PC-9 (cell line): ENCODE results near the gene DAP3.
"Not testable (repeated sequence)": the region's sequence is repeated elsewhere in the genome, so short reads cannot be mapped to it uniquely, and the experiment has no call there.

Source experiments
- EZH2 ChIP-seq: fragments of 200-600 bp; sonication (generic); IDR thresholded peaks from 2 replicates; pipeline ENCODE4 v1.8.0; 2017; ENCODE audit warnings: antibody characterized with exemption, low read depth
- TF ChIP-seq, protein P1 (sequence below): fragments of 200-600 bp; sonication (generic); conservative IDR thresholded peaks from 2 replicates; pipeline ENCODE4 v1.6.1; 2017; ENCODE audit warnings: mixed run types, antibody characterized with exemption, mild to moderate bottlenecking, moderate library complexity

DNA sequence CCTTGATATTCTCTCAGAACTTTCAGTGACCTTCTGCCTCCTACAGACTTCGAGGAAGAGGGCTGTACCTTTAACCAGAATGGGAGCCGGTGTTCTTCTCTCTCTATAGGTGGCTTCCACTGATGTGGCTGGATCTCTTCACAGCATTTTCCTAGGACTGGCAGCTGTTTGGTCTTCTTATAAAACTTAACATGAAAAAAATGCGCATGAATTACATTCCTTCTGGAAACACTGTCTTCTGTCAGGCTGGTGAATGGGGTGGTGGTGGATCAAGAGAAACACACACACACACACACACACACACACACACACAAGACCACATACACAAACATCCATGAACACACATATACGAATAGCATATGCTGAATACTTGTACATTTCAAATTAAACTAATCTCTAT is 27.7 kb upstream of the DAP3 start:
- TF ChIP-seq, protein P1, sequence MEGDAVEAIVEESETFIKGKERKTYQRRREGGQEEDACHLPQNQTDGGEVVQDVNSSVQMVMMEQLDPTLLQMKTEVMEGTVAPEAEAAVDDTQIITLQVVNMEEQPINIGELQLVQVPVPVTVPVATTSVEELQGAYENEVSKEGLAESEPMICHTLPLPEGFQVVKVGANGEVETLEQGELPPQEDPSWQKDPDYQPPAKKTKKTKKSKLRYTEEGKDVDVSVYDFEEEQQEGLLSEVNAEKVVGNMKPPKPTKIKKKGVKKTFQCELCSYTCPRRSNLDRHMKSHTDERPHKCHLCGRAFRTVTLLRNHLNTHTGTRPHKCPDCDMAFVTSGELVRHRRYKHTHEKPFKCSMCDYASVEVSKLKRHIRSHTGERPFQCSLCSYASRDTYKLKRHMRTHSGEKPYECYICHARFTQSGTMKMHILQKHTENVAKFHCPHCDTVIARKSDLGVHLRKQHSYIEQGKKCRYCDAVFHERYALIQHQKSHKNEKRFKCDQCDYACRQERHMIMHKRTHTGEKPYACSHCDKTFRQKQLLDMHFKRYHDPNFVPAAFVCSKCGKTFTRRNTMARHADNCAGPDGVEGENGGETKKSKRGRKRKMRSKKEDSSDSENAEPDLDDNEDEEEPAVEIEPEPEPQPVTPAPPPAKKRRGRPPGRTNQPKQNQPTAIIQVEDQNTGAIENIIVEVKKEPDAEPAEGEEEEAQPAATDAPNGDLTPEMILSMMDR: not testable (repeated sequence)
- not testable (repeated sequence) for TF ChIP-seq EZH2
